SH-SY5Y (cell line): ENCODE results near the gene PAK3.

Source experiments
- GATA2 ChIP-seq: IDR thresholded peaks from 2 replicates; pipeline ENCODE4 v1.6.1; 2011; ENCODE audit warnings: mild to moderate bottlenecking, low read depth, low read length
- GATA3 ChIP-seq: IDR thresholded peaks from 2 replicates; pipeline ENCODE4 v1.6.1; 2011; ENCODE audit warnings: low read depth, mild to moderate bottlenecking, low read length, moderate library complexity

- TF ChIP-seq GATA3 (no peak), GATA2 (no peak)
These were observed 20.7 kb downstream of the PAK3 start for GRCh38 chrX:111116666-111117065.
